K562 (cell line): ENCODE results near the gene ACSL5. TPM values are rescaled to one million over a fixed set of nuclear protein-coding genes. Genes with fewer than 3 reads are reported as not detected.

Experiments used
- BMI1 ChIP-seq: fragments of 150-350 bp; IDR thresholded peaks from 2 replicates; pipeline ENCODE4 v1.6.1; 2014; ENCODE audit warnings: low read length
- CCAR2 ChIP-seq: fragments of 200-400 bp; formaldehyde crosslinking; IDR thresholded peaks from 2 replicates; pipeline ENCODE4 v1.6.1; 2017; ENCODE audit warnings: mild to moderate bottlenecking, low read depth, low read length
- CTBP1 ChIP-seq: fragments of 450-650 bp; IDR thresholded peaks from 2 replicates; pipeline ENCODE4 v1.6.1; 2016; ENCODE audit warnings: borderline replicate concordance
- HDAC3 ChIP-seq: fragments of 450-650 bp; IDR thresholded peaks from 2 replicates; pipeline ENCODE4 v1.6.1; 2018; ENCODE audit warnings: borderline replicate concordance, mild to moderate bottlenecking, moderate library complexity; ENCODE audit not compliant: partially characterized antibody
- HIVEP1 ChIP-seq: fragments of 250-450 bp; sonication (Bioruptor Pico); IDR thresholded peaks from 2 replicates; pipeline ENCODE4 v1.4.0; 2020; ENCODE audit warnings: mild to moderate bottlenecking
- KLF6 ChIP-seq: fragments of 250-450 bp; sonication (Bioruptor Pico); IDR thresholded peaks from 2 replicates; pipeline ENCODE4 v1.4.0; 2020; ENCODE audit warnings: mild to moderate bottlenecking, moderate library complexity, borderline replicate concordance
- PHF20 ChIP-seq: fragments of 450-650 bp; IDR thresholded peaks from 2 replicates; pipeline ENCODE4 v1.6.1; 2018; ENCODE audit not compliant: partially characterized antibody
- SIN3B ChIP-seq: fragments of 450-650 bp; IDR thresholded peaks from 2 replicates; pipeline ENCODE4 v1.6.1; 2017; ENCODE audit warnings: low read depth, mild to moderate bottlenecking, moderate library complexity
- U2AF2 ChIP-seq: fragments of 200-400 bp; formaldehyde crosslinking; optimal IDR thresholded peaks from 2 replicates; pipeline ENCODE3; 2017; ENCODE audit warnings: low read depth, mild to moderate bottlenecking, low read length
- ZBTB2 ChIP-seq: fragments of 450-650 bp; IDR thresholded peaks from 2 replicates; pipeline ENCODE4 v1.6.1; 2016; ENCODE audit warnings: antibody characterized with exemption
- ZBTB40 ChIP-seq, 2 experiments: fragments of 450-650 bp in 1 of 2; sonication (generic) in 1 of 2; formaldehyde crosslinking in 1 of 2; IDR thresholded peaks; 2 replicates each; pipeline versions ENCODE4 v1.7.1 to v1.9.0; 2016 to 2022; ENCODE audit warnings: inconsistent platforms in 1 of 2, mild to moderate bottlenecking in 1 of 2, missing genetic modification reagents in 1 of 2
- ZBTB8A ChIP-seq: fragments of 450-650 bp; IDR thresholded peaks from 2 replicates; pipeline ENCODE4 v1.6.1; 2018; ENCODE audit warnings: mild to moderate bottlenecking, moderate library complexity; ENCODE audit not compliant: partially characterized antibody
- ZKSCAN1 ChIP-seq: fragments of 150-350 bp; IDR thresholded peaks from 2 replicates; pipeline ENCODE4 v1.6.1; 2016; ENCODE audit warnings: low read depth, low read length
- ZNF695 ChIP-seq: fragments of 450-650 bp; formaldehyde crosslinking; IDR thresholded peaks from 2 replicates; pipeline ENCODE4 v1.4.0; 2020; ENCODE audit warnings: mild to moderate bottlenecking, moderate library complexity
- ZNF778 ChIP-seq: fragments of 450-650 bp; formaldehyde crosslinking; IDR thresholded peaks from 2 replicates; pipeline ENCODE4 v1.4.0; 2020; ENCODE audit warnings: mild to moderate bottlenecking, moderate library complexity
- polyA plus RNA-seq, 8 experiments: library from polyadenylated mRNA; depleted of rRNA in 4 of 8; stranded (reverse) in 5 of 8; unstranded in 3 of 8; fragments of >200 nt; fragmentation: Nextera tagmentation in 2 of 8; fragmentation: Illumina TruSeq in 1 of 8; extraction: Ambion mirVana in 2 of 8; extraction: Trizol in 1 of 8; gene quantifications; 2 replicates each; pipeline versions ENCODE4 v1.2.1 to v1.2.3, GENCODE V29; 2011 to 2014; ENCODE audit warnings: inconsistent platforms in 1 of 8, missing spikeins in 1 of 8
- total RNA-seq, 7 experiments: library from RNA; depleted of rRNA in 6 of 7; stranded (reverse); fragments of >200 nt in 6 of 7; fragmentation: Illumina TruSeq in 2 of 7; extraction: Trizol in 2 of 7; gene quantifications; 2 replicates each; pipeline versions ENCODE4 v1.2.1 to v1.2.3, GENCODE V29; 2011 to 2021; ENCODE audit warnings: low replicate concordance in 1 of 7
- TF ChIP-seq, protein P1 (sequence below): fragments of 250-450 bp; sonication (Bioruptor Pico); IDR thresholded peaks from 2 replicates; pipeline ENCODE4 v1.8.0; 2022; ENCODE audit warnings: inconsistent platforms, mild to moderate bottlenecking, moderate library complexity, borderline replicate concordance

ACSL5 gene
- total and polyA plus RNA-seq, 9 of the 15 experiments (the other 6 are each of a cell fraction or from before 2014, with no cell fraction given) = 0.19 to 1.4 (median 0.55) TPM

DNA sequence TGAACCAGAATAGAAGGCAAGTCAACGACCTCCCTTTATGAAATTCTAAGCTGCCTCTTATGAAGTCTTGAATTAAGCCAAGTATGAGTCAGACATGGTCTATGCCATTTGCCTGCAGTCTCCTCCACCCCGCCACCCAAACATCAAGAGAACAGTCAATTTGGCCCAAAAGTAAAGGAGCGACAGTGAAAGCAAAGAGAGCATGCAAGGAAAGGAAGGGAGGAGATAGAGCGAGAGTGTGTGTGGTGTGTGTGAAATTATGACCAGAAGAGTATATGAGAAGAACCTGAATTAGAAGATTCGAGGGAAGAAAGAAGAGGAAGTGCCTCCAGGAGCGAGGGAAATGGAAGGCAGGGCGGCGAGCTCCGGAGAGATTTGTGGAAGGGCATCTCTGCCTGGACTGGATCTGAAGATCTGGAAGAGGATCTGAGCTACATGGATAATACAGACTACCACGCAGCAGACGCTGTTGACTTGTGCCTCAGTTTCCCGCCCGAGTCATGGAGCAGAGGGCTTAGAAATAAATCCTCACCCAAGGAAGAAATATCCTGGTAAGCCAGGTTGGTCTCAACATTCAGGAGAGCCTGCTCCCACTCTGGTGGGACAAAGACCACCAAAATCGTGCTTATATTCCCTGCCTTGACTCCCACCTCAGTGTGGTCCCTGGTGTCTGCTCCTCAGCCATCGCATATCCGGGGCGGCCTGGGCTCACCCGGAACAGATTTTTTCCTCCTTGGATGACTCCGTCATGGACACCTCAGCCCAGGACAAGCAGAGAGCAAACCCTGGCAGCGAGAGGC lies 72.3 kb downstream of the ACSL5 start (continued):
- TF ChIP-seq ZBTB2 = no peak
- TF ChIP-seq BMI1 = no peak
- no peak for TF ChIP-seq ZNF695 (CRISPR knock-in tag)
- TF ChIP-seq SIN3B = no peak
- TF ChIP-seq CTBP1 = no peak
- no peak for TF ChIP-seq CCAR2
- no peak for TF ChIP-seq ZNF778 (CRISPR knock-in tag)
- no peak for TF ChIP-seq PHF20
- no peak for TF ChIP-seq ZBTB40 (IDR thresholded peaks at IDR 0.05)
- TF ChIP-seq ZBTB40 (CRISPR knock-in tag; IDR thresholded peaks at IDR 0.05) = no peak
- TF ChIP-seq ZKSCAN1 = no peak
- TF ChIP-seq HIVEP1 (CRISPR knock-in tag) = no peak
- TF ChIP-seq, protein P1, sequence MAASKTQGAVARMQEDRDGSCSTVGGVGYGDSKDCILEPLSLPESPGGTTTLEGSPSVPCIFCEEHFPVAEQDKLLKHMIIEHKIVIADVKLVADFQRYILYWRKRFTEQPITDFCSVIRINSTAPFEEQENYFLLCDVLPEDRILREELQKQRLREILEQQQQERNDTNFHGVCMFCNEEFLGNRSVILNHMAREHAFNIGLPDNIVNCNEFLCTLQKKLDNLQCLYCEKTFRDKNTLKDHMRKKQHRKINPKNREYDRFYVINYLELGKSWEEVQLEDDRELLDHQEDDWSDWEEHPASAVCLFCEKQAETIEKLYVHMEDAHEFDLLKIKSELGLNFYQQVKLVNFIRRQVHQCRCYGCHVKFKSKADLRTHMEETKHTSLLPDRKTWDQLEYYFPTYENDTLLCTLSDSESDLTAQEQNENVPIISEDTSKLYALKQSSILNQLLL = no peak
- no peak for TF ChIP-seq ZBTB8A
- TF ChIP-seq KLF6 (CRISPR knock-in tag) = no peak
- no peak for TF ChIP-seq HDAC3
- TF ChIP-seq U2AF2 = no peak
